Measurements from ENCODE around the gene ADAMTSL2. TPM values are rescaled to one million over a fixed set of nuclear protein-coding genes. Genes with fewer than 3 reads are reported as not detected.
A peak's percentile ranks its signal among the peaks of the same experiment; 100 is the strongest.

ADAMTSL2 gene
- total and polyA plus RNA-seq, 2 of the 13 experiments (the other 11 are each of a cell fraction or from before 2014, with no cell fraction given) = 1.9 to 3.8 TPM

- in situ Hi-C loops (cut with HindIII; ENCODE audit: extremely low pct_ligation_motif_present, low pct_unique_long_range_greater_than_20kb) = no loop called here
- H2AFZ ChIP-seq (ENCODE audit: low read length) = no peak overlapping the region
Measured at GRCh38 chr9:133493428-133493827, 41.1 kb upstream of the ADAMTSL2 start.

GRCh38 chr9:133493845-133494540 is 40.5 kb upstream of the ADAMTSL2 start:
- no TSS peak for BruUV-seq (replicated peaks)
- Histone ChIP-seq H3K9me3 (ENCODE audit: low read length) (no peaks in the 10 kb centered on the region), H3K27ac (ENCODE audit: extremely low read length, insufficient read depth, low read length) (no peak overlapping the region), H3K4me3 (replicated peaks in 1 of 3; ENCODE audit: insufficient read depth in 1 of 3, low read depth in 2 of 3, low read length in 3 of 3) (no peak overlapping the region), H3K79me2 (ENCODE audit: insufficient read depth, low read length) (no peaks in the 10 kb centered on the region), H3K4me2 (ENCODE audit: low read depth, low read length) (no peak overlapping the region), H3K27me3 (ENCODE audit: control insufficient read depth in 1 of 2, insufficient read depth in 2 of 2, low read length in 2 of 2) (peaks cover 15 to 73% of the 10 kb centered on the region in 2 experiments), H3K36me3 (replicated peaks in 1 of 2; ENCODE audit: control insufficient read depth in 1 of 2, insufficient read depth in 2 of 2, low read length in 2 of 2) (no peaks in the 10 kb centered on the region), H4K20me1 (ENCODE audit: insufficient read depth, low read length) (no peaks in the 10 kb centered on the region), H3K9ac (ENCODE audit: insufficient read depth, low read depth, low read length) (no peak overlapping the region), H2AFZ (ENCODE audit: low read length) (no peak overlapping the region), H3K4me1 (ENCODE audit: insufficient read depth, low read length) (peaks cover 78% of the 10 kb centered on the region)
- no peak for DNase-seq (ENCODE audit: low spot score)
- intact Hi-C loops (cut with micrococcal nuclease; ENCODE audit: unreplicated experiment) (no loop called here), in situ Hi-C loops (cut with HindIII; ENCODE audit: extremely low pct_ligation_motif_present, low pct_unique_long_range_greater_than_20kb) (no loop called here)
- no peak for FAIRE-seq
- TF ChIP-seq THAP8 (CRISPR knock-in tag; IDR thresholded peaks at IDR 0.05; ENCODE audit: borderline replicate concordance) (no peak), CREB1 (IDR thresholded peaks at IDR 0.05) (no peak), CREB1 (CRISPR knock-in tag; IDR thresholded peaks at IDR 0.05) (no peak)
- 28% methylated on average over 11 of the region's 23 CpGs for WGBS (ENCODE audit: low lambda C conversion rate)
- ChIA-PET POLR2A (interaction anchor here (1.3 kb wide), 1 partner anchor 146 kb away, joined by 3 read pairs; the partner anchor contains the start of genes MED22 and RPL7A), CTCF (ENCODE audit: low intra/inter-chr PET ratio, low total read pairs) (no interaction called here)
- no peak for ATAC-seq

More at GRCh38 chr9:133493428-133493827, 41.1 kb upstream of the ADAMTSL2 start:
- WGBS (ENCODE audit: low lambda C conversion rate) = 28% methylated on average over 5 of the region's 11 CpGs
- TF ChIP-seq ARHGAP35 (CRISPR knock-in tag; IDR thresholded peaks at IDR 0.05; ENCODE audit: borderline replicate concordance) = no peak
- TF ChIP-seq GABPA (IDR thresholded peaks at IDR 0.05; ENCODE audit: low read depth, low read length) = 0 out of 2 replicates have a peak, but pooled peaks have one; percentile 14
- no peak for TF ChIP-seq GABPA (CRISPR knock-in tag; IDR thresholded peaks at IDR 0.05; ENCODE audit: low read depth)
- no peak overlapping the region for H3K9ac ChIP-seq (ENCODE audit: insufficient read depth, low read depth, low read length)
- H3K27me3 ChIP-seq (ENCODE audit: control insufficient read depth in 1 of 2, insufficient read depth in 2 of 2, low read length in 2 of 2) = peaks cover 15 to 77% of the 10 kb centered on the region in 2 experiments
- BruUV-seq (replicated peaks) = no TSS peak
- no peak overlapping the region for H3K4me3 ChIP-seq (replicated peaks in 1 of 3; ENCODE audit: insufficient read depth in 1 of 3, low read depth in 2 of 3, low read length in 3 of 3)
- ChIA-PET CTCF (ENCODE audit: low intra/inter-chr PET ratio, low total read pairs) (no interaction called here), POLR2A (interaction anchor here (1.3 kb wide), 1 partner anchor 145 kb away, joined by 3 read pairs; the partner anchor contains the start of genes MED22 and RPL7A)
- no peaks in the 10 kb centered on the region for H3K79me2 ChIP-seq (ENCODE audit: insufficient read depth, low read length)
- no peaks in the 10 kb centered on the region for H3K9me3 ChIP-seq (ENCODE audit: low read length)
- no peak overlapping the region for H3K27ac ChIP-seq (ENCODE audit: extremely low read length, insufficient read depth, low read length)
- no peak overlapping the region for H3K4me2 ChIP-seq (ENCODE audit: low read depth, low read length)
- peaks cover 78% of the 10 kb centered on the region for H3K4me1 ChIP-seq (ENCODE audit: insufficient read depth, low read length)
- DNase-seq (ENCODE audit: low spot score) (no peak), FAIRE-seq (no peak), ATAC-seq (no peak)
- H3K36me3 ChIP-seq (replicated peaks in 1 of 2; ENCODE audit: control insufficient read depth in 1 of 2, insufficient read depth in 2 of 2, low read length in 2 of 2) = no peaks in the 10 kb centered on the region
- intact Hi-C loops (cut with micrococcal nuclease; ENCODE audit: unreplicated experiment) = no loop called here
- no peaks in the 10 kb centered on the region for H4K20me1 ChIP-seq (ENCODE audit: insufficient read depth, low read length)
